ENCODE data around the gene MAP1B. TPM values are rescaled to one million over a fixed set of nuclear protein-coding genes. Genes with fewer than 3 reads are reported as not detected.

Gene MAP1B
- total RNA-seq, 1 experiment from 2014 or later = 8.9 TPM

GRCh38 chr5:72223371-72223770 is 116.1 kb downstream of the MAP1B start:
- TF ChIP-seq ZNF274 (IDR thresholded peaks at IDR 0.05; ENCODE audit: low read depth, low read length) = no peak
- TF ChIP-seq RAD21 (IDR thresholded peaks at IDR 0.05; ENCODE audit: low read depth) = no peak
- no peak for TF ChIP-seq JUND (IDR thresholded peaks at IDR 0.05)
- no peak for TF ChIP-seq REST (IDR thresholded peaks at IDR 0.05; ENCODE audit: low read depth)
- TF ChIP-seq EZH2phosphoT487 (IDR thresholded peaks at IDR 0.05; ENCODE audit: borderline replicate concordance) = no peak
- no peak for TF ChIP-seq CEBPB (IDR thresholded peaks at IDR 0.05; ENCODE audit: low read depth)
- no peak for TF ChIP-seq SIN3A (IDR thresholded peaks at IDR 0.05; ENCODE audit: low read depth)
- TF ChIP-seq ZBTB33 (IDR thresholded peaks at IDR 0.05; ENCODE audit: extremely low read depth, insufficient replicate concordance, low read length) = no peak
- no peak for TF ChIP-seq SP1 (IDR thresholded peaks at IDR 0.05; ENCODE audit: low read depth)
- TF ChIP-seq POLR2AphosphoS5 (IDR thresholded peaks at IDR 0.05; ENCODE audit: low read depth, low read length) = no peak
- TF ChIP-seq MAX (IDR thresholded peaks at IDR 0.05) = no peak
- TF ChIP-seq TCF7L2 (IDR thresholded peaks at IDR 0.05; ENCODE audit: borderline replicate concordance, extremely low read depth, insufficient read depth, insufficient read length) = no peak
- no peak for TF ChIP-seq ATF3 (IDR thresholded peaks at IDR 0.05)
- TF ChIP-seq CTCF (IDR thresholded peaks at IDR 0.05 in 2 of 3, conservative IDR thresholded peaks at IDR 0.05 in 1 of 3; ENCODE audit: borderline replicate concordance in 1 of 3, insufficient read depth in 1 of 3, low read depth in 2 of 3, low read length in 2 of 3) = no peak
- TF ChIP-seq ZFX (IDR thresholded peaks at IDR 0.05) = no peak
- TF ChIP-seq CBX3 (IDR thresholded peaks at IDR 0.05; ENCODE audit: low read depth) = no peak

More at GRCh38 chr5:72223371-72223770, 116.1 kb downstream of the MAP1B start:
- H3K27ac ChIP-seq (ENCODE audit: low read depth, low read length) = no peak overlapping the region
- ChIA-PET RAD21 (ENCODE audit: low non-redundant PET in 1 of 2, low total read pairs in 2 of 2, uncharacterized antibody in 2 of 2, unreplicated experiment in 2 of 2) (no interaction called here), CTCF (no interaction called here), POLR2A (no interaction called here)
- H3K9me3 ChIP-seq (ENCODE audit: control insufficient read depth in 1 of 2, insufficient read depth in 1 of 2, low read depth in 1 of 2, low read length in 2 of 2) = no peaks in the 10 kb centered on the region
- no peaks in the 10 kb centered on the region for H3K9me2 ChIP-seq (ENCODE audit: insufficient read depth)
- no peak overlapping the region for H3K4me2 ChIP-seq (ENCODE audit: low read length)
- no peaks in the 10 kb centered on the region for H3K4me1 ChIP-seq (ENCODE audit: control insufficient read depth in 1 of 2, insufficient read depth in 2 of 2, low read length in 2 of 2)
- no TSS peak for BruUV-seq (replicated peaks)
- peaks cover 42 to 52% of the 10 kb centered on the region in 2 experiments for H3K36me3 ChIP-seq (ENCODE audit: control insufficient read depth in 1 of 2, insufficient read depth in 2 of 2, low read length in 2 of 2)
- no peaks in the 10 kb centered on the region for H3K79me2 ChIP-seq (ENCODE audit: insufficient read depth, low read length)
- H4K20me1 ChIP-seq (ENCODE audit: insufficient read depth) = no peaks in the 10 kb centered on the region
- no peak for ATAC-seq
- no peak overlapping the region for H2AFZ ChIP-seq (ENCODE audit: low read depth, low read length, poor library complexity, severe bottlenecking)
- intact Hi-C loops (cut with micrococcal nuclease) = loop anchor here (10.0 kb wide), 1 partner anchor 669 kb away; no protein-coding TSS in a partner anchor
- no peaks in the 10 kb centered on the region for H3K27me3 ChIP-seq (ENCODE audit: insufficient read depth, low read length)
- no peak for DNase-seq (ENCODE audit: low read depth, low spot score)
- no peak overlapping the region for H3K4me3 ChIP-seq (replicated peaks in 1 of 2; ENCODE audit: low read depth in 1 of 2, low read length in 2 of 2)
- H3K9ac ChIP-seq (ENCODE audit: low read length) = no peak overlapping the region
